ENCODE data around the gene COLEC11.

The COLEC11 gene

GRCh38 chr2:3639015-3639630 lies 44.2 kb downstream of the COLEC11 start:
- no peak for DNase-seq (ENCODE audit: low read depth in 2 of 2)

GRCh38 chr2:3639653-3640052 lies 44.7 kb downstream of the COLEC11 start:
- no peak for DNase-seq (ENCODE audit: low read depth in 2 of 2)

GRCh38 chr2:3641181-3641580 lies 46.3 kb downstream of the COLEC11 start:
- no peak for DNase-seq (ENCODE audit: low read depth in 2 of 2)

- DNase-seq (ENCODE audit: low read depth in 2 of 2): no peak
These were observed 47.0 kb downstream of the COLEC11 start for GRCh38 chr2:3641841-3642421.

- DNase-seq (ENCODE audit: low read depth in 2 of 2): no peak
These were observed 47.8 kb downstream of the COLEC11 start for GRCh38 chr2:3642521-3643215.

GRCh38 chr2:3643371-3644245 lies 48.7 kb downstream of the COLEC11 start:
- no peak for DNase-seq (ENCODE audit: low read depth in 2 of 2)

- no peak for DNase-seq (ENCODE audit: low read depth in 2 of 2)
These were observed 49.3 kb downstream of the COLEC11 start for GRCh38 chr2:3644246-3644525.

- DNase-seq (ENCODE audit: low read depth in 2 of 2): no peak
These were observed 50.1 kb downstream of the COLEC11 start for GRCh38 chr2:3644891-3645605.

- no peak for DNase-seq (ENCODE audit: low read depth in 2 of 2)
These were observed 51.0 kb downstream of the COLEC11 start for GRCh38 chr2:3645745-3646389.

GRCh38 chr2:3646446-3646845 lies 51.5 kb downstream of the COLEC11 start:
- DNase-seq (ENCODE audit: low read depth in 2 of 2): no peak

GRCh38 chr2:3647246-3647645 lies 52.3 kb downstream of the COLEC11 start:
- no peak for DNase-seq (ENCODE audit: low read depth in 2 of 2)

- no peak for DNase-seq (ENCODE audit: low read depth in 2 of 2)
These were observed 53.1 kb downstream of the COLEC11 start for GRCh38 chr2:3647831-3648651.

GRCh38 chr2:3648652-3649177 lies 53.8 kb downstream of the COLEC11 start:
- DNase-seq (ENCODE audit: low read depth in 2 of 2): no peak

GRCh38 chr2:3649581-3649980 lies 54.7 kb downstream of the COLEC11 start:
- no peak for DNase-seq (ENCODE audit: low read depth in 2 of 2)

GRCh38 chr2:3650140-3650920 lies 55.4 kb downstream of the COLEC11 start:
- DNase-seq (ENCODE audit: low read depth in 2 of 2): no peak

GRCh38 chr2:3651691-3652648 lies 57.1 kb downstream of the COLEC11 start:
- peak; percentile 24 to 32 for DNase-seq (ENCODE audit: low read depth in 2 of 2)

- DNase-seq (ENCODE audit: low read depth in 2 of 2): no peak
These were observed 58.1 kb downstream of the COLEC11 start for GRCh38 chr2:3652896-3653625.

- DNase-seq (ENCODE audit: low read depth in 2 of 2): no peak
These were observed 59.1 kb downstream of the COLEC11 start for GRCh38 chr2:3654011-3654410.

All from stimulated activated CD8-positive, alpha-beta memory T cell treated with anti-CD3 and anti-CD28 coated beads, Interleukin-7, amount 100 ng/mL, for 1 hour (primary cell).